HG03097 (cell line): ENCODE results near the gene GPR55.

Source experiments
- ATAC-seq: cut with Tn5 transposase; IDR thresholded peaks from one replicate; pipeline ENCODE4 v1.9.1; 2021; ENCODE audit not compliant: unreplicated experiment, low FRiP score

Gene GPR55

GRCh38 chr2:230903231-230904150 is 21.6 kb downstream of the GPR55 start:
- no peak for ATAC-seq

- ATAC-seq, result peak; percentile 55
Measured at GRCh38 chr2:230902180-230902899, 22.7 kb downstream of the GPR55 start.

GRCh38 chr2:230901006-230901405 is 24.0 kb downstream of the GPR55 start:
- ATAC-seq, result no peak

- no peak for ATAC-seq
Measured at GRCh38 chr2:230900336-230900995, 24.6 kb downstream of the GPR55 start.

- ATAC-seq, result no peak
Measured at GRCh38 chr2:230899786-230900185, 25.3 kb downstream of the GPR55 start.

GRCh38 chr2:230899287-230899686 is 25.8 kb downstream of the GPR55 start:
- ATAC-seq, result no peak

GRCh38 chr2:230898713-230899091 is 26.3 kb downstream of the GPR55 start:
- no peak for ATAC-seq

GRCh38 chr2:230898016-230898712 is 26.9 kb downstream of the GPR55 start:
- ATAC-seq, result no peak

GRCh38 chr2:230896346-230897115 is 28.5 kb downstream of the GPR55 start:
- ATAC-seq, result no peak

- no peak for ATAC-seq
Measured at GRCh38 chr2:230895536-230896345, 29.3 kb downstream of the GPR55 start.

GRCh38 chr2:230893841-230894781 is 30.9 kb downstream of the GPR55 start:
- ATAC-seq, result no peak

GRCh38 chr2:230893338-230893737 is 31.7 kb downstream of the GPR55 start:
- peak; percentile 78 for ATAC-seq

- ATAC-seq, result no peak
Measured at GRCh38 chr2:230891509-230891908, 33.5 kb downstream of the GPR55 start.

GRCh38 chr2:230891064-230891463 is 34.0 kb downstream of the GPR55 start:
- no peak for ATAC-seq

- ATAC-seq, result no peak
Measured at GRCh38 chr2:230890646-230891045, 34.4 kb downstream of the GPR55 start.

- ATAC-seq, result no peak
Measured at GRCh38 chr2:230889911-230890601, 35.0 kb downstream of the GPR55 start.

GRCh38 chr2:230888824-230889400 is 36.1 kb downstream of the GPR55 start:
- ATAC-seq, result no peak
